WERI-Rb-1 (cell line): ENCODE results near the gene PIKFYVE.

Experiments used
- DNase-seq: peaks from one replicate; pipeline ENCODE4 v3.0.0-alpha.2; 2020
- H3K27ac ChIP-seq: fragments of 250-450 bp; sonication (Bioruptor Pico); 2 replicates; pipeline ENCODE4 v1.5.1; 2020; ENCODE audit warnings: mild to moderate bottlenecking, moderate library complexity
- H3K27me3 ChIP-seq: fragments of 250-450 bp; sonication (Bioruptor Pico); 2 replicates; pipeline ENCODE4 v1.5.1; 2021; ENCODE audit warnings: mild to moderate bottlenecking, low read depth, moderate library complexity; ENCODE audit not compliant: insufficient read depth, severe bottlenecking
- H3K36me3 ChIP-seq: fragments of 250-450 bp; sonication (Bioruptor Pico); 2 replicates; pipeline ENCODE4 v1.5.1; 2020; ENCODE audit warnings: mild to moderate bottlenecking, moderate library complexity
- H3K4me3 ChIP-seq: 2 replicates; pipeline ENCODE4 v1.5.1; 2011; ENCODE audit warnings: low read depth, mild to moderate bottlenecking, control low read depth, low read length
- H3K9me3 ChIP-seq: fragments of 250-450 bp; sonication (Bioruptor Pico); 2 replicates; pipeline ENCODE4 v1.5.1; 2021; ENCODE audit warnings: mild to moderate bottlenecking, moderate library complexity; ENCODE audit not compliant: severe bottlenecking
- CTCF ChIP-seq: IDR thresholded peaks from 2 replicates; pipeline ENCODE4 v1.5.1; 2011; ENCODE audit warnings: low read depth, mild to moderate bottlenecking, control low read depth, inconsistent platforms, low read length

Gene PIKFYVE

DNA sequence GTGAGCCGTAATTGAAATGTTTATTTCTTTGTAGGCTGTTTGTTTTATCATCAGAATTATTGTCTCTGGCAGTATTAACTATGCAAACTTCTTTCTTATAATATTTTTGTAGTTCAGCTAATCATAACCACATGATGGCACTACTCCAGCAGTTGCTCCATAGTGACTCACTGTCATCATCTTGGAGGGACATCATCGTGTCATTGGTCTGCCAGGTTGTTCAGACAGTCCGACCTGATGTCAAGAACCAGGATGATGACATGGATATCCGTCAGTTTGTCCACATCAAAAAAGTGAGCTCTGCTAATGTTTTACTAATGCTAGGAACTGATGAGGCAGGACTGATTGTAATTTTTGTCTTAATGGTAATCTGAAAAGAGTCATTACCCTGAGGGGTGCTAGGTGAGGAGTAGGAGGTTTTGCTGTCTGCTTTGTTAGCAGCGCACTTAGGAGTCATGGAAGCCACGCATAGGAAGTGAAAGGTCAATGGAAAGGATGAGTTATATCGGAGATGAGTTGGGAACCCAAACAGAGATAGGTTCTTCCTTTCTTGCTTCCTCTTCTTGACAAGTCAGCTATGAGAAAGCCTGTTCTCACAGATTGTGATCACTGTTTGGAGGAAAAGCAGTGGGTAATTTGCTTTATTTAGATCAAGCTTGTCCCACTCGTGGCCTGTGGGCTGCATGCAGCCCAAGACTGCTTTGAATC, 49.2 kb downstream of the PIKFYVE start:
- TF ChIP-seq CTCF = no peak
- no peak overlapping the region for H3K27ac ChIP-seq
- no peaks in the 10 kb centered on the region for H3K27me3 ChIP-seq
- H3K9me3 ChIP-seq = no peaks in the 10 kb centered on the region
- no peak overlapping the region for H3K4me3 ChIP-seq
- peaks cover 6% of the 10 kb centered on the region for H3K36me3 ChIP-seq
- DNase-seq = no peak

DNA sequence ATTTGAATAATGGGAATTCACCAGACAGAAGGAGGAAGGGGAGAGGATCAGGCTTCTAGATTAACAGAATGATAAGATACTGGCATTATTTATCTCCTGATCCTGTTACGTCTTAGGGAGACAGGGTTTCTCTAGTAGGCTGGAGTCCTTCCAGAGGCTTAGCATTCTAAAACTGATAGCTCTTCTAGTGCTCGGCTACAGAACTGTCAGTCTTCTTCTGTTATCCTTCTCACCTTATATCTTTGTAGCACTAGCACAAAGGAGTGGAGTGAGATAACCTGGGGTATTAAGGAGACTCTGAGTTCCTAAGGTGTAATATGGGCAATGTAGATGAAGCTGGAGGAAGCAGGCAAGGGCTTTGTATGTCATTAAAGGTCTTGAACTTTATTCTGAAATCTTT, 52.1 kb downstream of the PIKFYVE start:
- no peak for TF ChIP-seq CTCF
- H3K9me3 ChIP-seq = no peaks in the 10 kb centered on the region
- no peaks in the 10 kb centered on the region for H3K27me3 ChIP-seq
- no peak for DNase-seq
- no peak overlapping the region for H3K4me3 ChIP-seq
- H3K36me3 ChIP-seq = peaks cover 13% of the 10 kb centered on the region
- no peak overlapping the region for H3K27ac ChIP-seq

- no peaks in the 10 kb centered on the region for H3K9me3 ChIP-seq
- no peaks in the 10 kb centered on the region for H3K27me3 ChIP-seq
- no peak for TF ChIP-seq CTCF
- H3K36me3 ChIP-seq = peaks cover 13% of the 10 kb centered on the region
- DNase-seq = no peak
- no peak overlapping the region for H3K4me3 ChIP-seq
- no peak overlapping the region for H3K27ac ChIP-seq
These were observed 53.3 kb downstream of the PIKFYVE start for GRCh38 chr2:208319391-208319790.

DNA sequence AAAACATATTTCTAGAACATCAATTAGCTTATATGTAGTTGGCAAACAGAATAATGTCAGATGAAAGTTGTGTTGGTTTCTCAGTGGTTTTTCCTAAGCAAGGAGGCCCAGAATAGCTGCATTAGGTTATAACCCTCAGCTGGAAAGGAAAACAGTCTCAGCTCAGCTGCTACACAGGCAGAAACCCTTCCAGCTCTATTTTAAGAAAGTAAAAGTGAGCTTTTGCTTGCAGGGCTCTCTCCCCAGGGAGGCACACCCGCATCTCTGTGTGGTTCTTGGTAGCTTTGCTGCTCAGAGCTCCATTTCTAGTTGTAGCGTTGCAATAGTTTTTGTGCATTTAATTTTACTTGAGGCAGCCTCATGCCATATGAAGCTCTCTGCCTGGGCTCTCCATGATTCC, 54.6 kb downstream of the PIKFYVE start:
- TF ChIP-seq CTCF = no peak
- Histone ChIP-seq H3K27me3 (no peaks in the 10 kb centered on the region), H3K27ac (no peak overlapping the region), H3K36me3 (peaks cover 18% of the 10 kb centered on the region), H3K9me3 (no peaks in the 10 kb centered on the region), H3K4me3 (no peak overlapping the region)
- no peak for DNase-seq

DNA sequence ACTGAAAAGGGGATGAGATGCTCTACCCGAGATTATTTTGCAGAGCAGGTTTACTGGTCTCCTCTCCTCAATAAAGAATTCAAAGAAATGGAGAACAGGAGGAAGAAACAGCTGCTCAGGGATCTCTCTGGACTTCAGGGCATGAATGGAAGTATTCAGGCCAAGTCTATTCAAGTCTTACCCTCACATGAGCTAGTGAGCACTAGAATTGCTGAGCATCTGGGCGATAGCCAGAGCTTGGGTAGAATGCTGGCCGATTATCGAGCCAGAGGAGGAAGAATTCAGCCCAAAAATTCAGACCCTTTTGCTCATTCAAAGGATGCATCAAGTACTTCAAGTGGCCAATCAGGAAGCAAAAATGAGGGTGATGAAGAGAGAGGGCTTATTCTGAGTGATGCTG, 60.0 kb downstream of the PIKFYVE start:
- Histone ChIP-seq H3K27me3 (no peaks in the 10 kb centered on the region), H3K4me3 (no peak overlapping the region), H3K9me3 (no peaks in the 10 kb centered on the region), H3K27ac (no peak overlapping the region), H3K36me3 (peaks cover 54% of the 10 kb centered on the region)
- TF ChIP-seq CTCF = no peak
- no peak for DNase-seq

DNA sequence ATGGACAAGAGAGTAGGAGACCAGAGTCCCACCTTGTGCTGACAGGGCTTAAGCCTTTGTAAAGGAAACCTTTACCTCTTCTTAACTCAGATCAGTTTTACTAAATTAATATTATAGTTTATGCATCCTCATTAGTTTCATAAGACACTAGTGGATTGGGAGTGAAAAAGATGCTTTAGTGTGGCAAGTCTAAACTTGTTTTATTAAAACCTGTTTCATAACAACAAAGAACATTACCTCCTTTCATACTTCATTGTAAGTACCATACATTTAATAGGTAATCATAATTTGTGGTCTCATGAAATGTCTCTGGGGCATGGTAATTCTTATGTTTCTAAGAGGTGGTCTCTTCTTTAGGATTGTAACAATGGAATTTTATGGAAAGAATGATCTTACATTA, 63.4 kb downstream of the PIKFYVE start:
- Histone ChIP-seq H3K9me3 (no peaks in the 10 kb centered on the region), H3K36me3 (peaks cover 55% of the 10 kb centered on the region), H3K4me3 (no peak overlapping the region), H3K27ac (no peak overlapping the region), H3K27me3 (no peaks in the 10 kb centered on the region)
- TF ChIP-seq CTCF = no peak
- no peak for DNase-seq
